WTC11 (cell line): ENCODE data around the gene NEB.

Experiments
- AFF4 ChIP-seq: sonication (generic); formaldehyde crosslinking; IDR thresholded peaks from 2 replicates; pipeline ENCODE4 v1.8.1; 2023; ENCODE audit warnings: mild to moderate bottlenecking, missing genetic modification reagents, borderline replicate concordance
- ATF6 ChIP-seq: sonication (generic); formaldehyde crosslinking; IDR thresholded peaks from 2 replicates; pipeline ENCODE4 v1.8.1; 2023; ENCODE audit warnings: mild to moderate bottlenecking, missing genetic modification reagents
- CTCF ChIP-seq: fragments of 200-600 bp; IDR thresholded peaks from 2 replicates; pipeline ENCODE4 v1.8.0; 2022; ENCODE audit warnings: antibody characterized with exemption
- HMGXB4 ChIP-seq: sonication (generic); formaldehyde crosslinking; IDR thresholded peaks from 2 replicates; pipeline ENCODE4 v1.8.1; 2023; ENCODE audit warnings: mild to moderate bottlenecking, moderate library complexity, missing genetic modification reagents
- JUN ChIP-seq: sonication (generic); formaldehyde crosslinking; IDR thresholded peaks from 2 replicates; pipeline ENCODE4 v1.8.0; 2023; ENCODE audit warnings: mild to moderate bottlenecking, missing genetic modification reagents
- NFE2L1 ChIP-seq: sonication (generic); formaldehyde crosslinking; IDR thresholded peaks from 2 replicates; pipeline ENCODE4 v1.8.1; 2023; ENCODE audit warnings: missing genetic modification reagents
- PRDM15 ChIP-seq: sonication (generic); formaldehyde crosslinking; IDR thresholded peaks from 2 replicates; pipeline ENCODE4 v1.8.0; 2022; ENCODE audit warnings: missing genetic modification reagents
- PREB ChIP-seq: sonication (generic); formaldehyde crosslinking; IDR thresholded peaks from 2 replicates; pipeline ENCODE4 v1.8.1; 2022; ENCODE audit warnings: mild to moderate bottlenecking, missing genetic modification reagents, moderate library complexity, borderline replicate concordance
- SP1 ChIP-seq: sonication (generic); formaldehyde crosslinking; conservative IDR thresholded peaks from 2 replicates; pipeline ENCODE4 v1.8.1; 2022; ENCODE audit warnings: missing genetic modification reagents
- TCF7 ChIP-seq: sonication (generic); formaldehyde crosslinking; IDR thresholded peaks from 2 replicates; pipeline ENCODE4 v1.8.0; 2022; ENCODE audit warnings: mild to moderate bottlenecking, low read depth, missing genetic modification reagents, moderate library complexity
- ZBTB21 ChIP-seq: sonication (generic); formaldehyde crosslinking; IDR thresholded peaks from 2 replicates; pipeline ENCODE4 v1.8.1; 2023; ENCODE audit warnings: mild to moderate bottlenecking, missing genetic modification reagents, borderline replicate concordance
- ZNF138 ChIP-seq: sonication (generic); formaldehyde crosslinking; conservative IDR thresholded peaks from 2 replicates; pipeline ENCODE4 v1.8.1; 2022; ENCODE audit warnings: mild to moderate bottlenecking, moderate library complexity, missing genetic modification reagents
- ZNF232 ChIP-seq: sonication (generic); formaldehyde crosslinking; IDR thresholded peaks from 2 replicates; pipeline ENCODE4 v1.8.0; 2022; ENCODE audit warnings: mild to moderate bottlenecking, missing genetic modification reagents
- ZNF263 ChIP-seq: sonication (generic); formaldehyde crosslinking; IDR thresholded peaks from 2 replicates; pipeline ENCODE4 v1.8.1; 2022; ENCODE audit warnings: low read depth, mild to moderate bottlenecking, moderate library complexity, missing genetic modification reagents

- TF ChIP-seq CTCF (no peak), AFF4 (CRISPR knock-in tag) (no peak), ZNF232 (CRISPR knock-in tag) (no peak), SP1 (CRISPR knock-in tag) (no peak), TCF7 (no peak), ZBTB21 (CRISPR knock-in tag) (no peak), JUN (no peak), PRDM15 (no peak), ZNF263 (CRISPR knock-in tag) (no peak), HMGXB4 (CRISPR knock-in tag) (no peak), PREB (no peak), ZNF138 (CRISPR knock-in tag) (no peak), NFE2L1 (no peak), ATF6 (CRISPR knock-in tag) (no peak)
Measured at GRCh38 chr2:151567006-151567405, 167.3 kb downstream of the NEB start.
